ENCODE measurements around the gene DLG1. TPM values are rescaled to one million over a fixed set of nuclear protein-coding genes. Genes with fewer than 3 reads are reported as not detected.
"Not testable (repeated sequence)": the region's sequence is repeated elsewhere in the genome, so short reads cannot be mapped to it uniquely, and the experiment has no call there.

The DLG1 gene
- total RNA-seq, 1 experiment from 2014 or later = 127 TPM

- TF ChIP-seq CTCF (IDR thresholded peaks at IDR 0.05; ENCODE audit: unreplicated experiment) = no peak
- peaks cover 12% of the 10 kb centered on the region for H3K36me3 Mint-ChIP-seq (ENCODE audit: insufficient read depth, unreplicated experiment)
- H3K27me3 Mint-ChIP-seq (ENCODE audit: unreplicated experiment) = no peaks in the 10 kb centered on the region
- peaks cover 33% of the 10 kb centered on the region for H3K4me1 Mint-ChIP-seq (ENCODE audit: low read depth, unreplicated experiment)
- intact Hi-C loops (cut with micrococcal nuclease; ENCODE audit: unreplicated experiment) = no loop called here
- H3K9me3 Mint-ChIP-seq (ENCODE audit: low read depth, unreplicated experiment) = peaks cover under 1% of the 10 kb centered on the region
- no TSS peak for BruUV-seq (replicated peaks)
- CTCF ChIA-PET = interaction anchor here (1.0 kb wide), 1 partner anchor 13 kb away, joined by 3 read pairs; no protein-coding TSS in a partner anchor
- no peak overlapping the region for H3K4me3 Mint-ChIP-seq (ENCODE audit: low read depth, unreplicated experiment)
- no peak for DNase-seq
- H3K27ac Mint-ChIP-seq (ENCODE audit: unreplicated experiment) = peak overlapping the region; percentile 61
Observed at GRCh38 chr3:197216914-197217313, 81.5 kb downstream of the DLG1 start.

GRCh38 chr3:197216169-197216860, 82.1 kb downstream of the DLG1 start:
- no peak for DNase-seq
- no TSS peak for BruUV-seq (replicated peaks)
- peaks cover 33% of the 10 kb centered on the region for H3K4me1 Mint-ChIP-seq (ENCODE audit: low read depth, unreplicated experiment)
- H3K9me3 Mint-ChIP-seq (ENCODE audit: low read depth, unreplicated experiment) = peaks cover 3% of the 10 kb centered on the region
- TF ChIP-seq CTCF (IDR thresholded peaks at IDR 0.05; ENCODE audit: unreplicated experiment) = no peak
- H3K4me3 Mint-ChIP-seq (ENCODE audit: low read depth, unreplicated experiment) = no peak overlapping the region
- peaks cover 12% of the 10 kb centered on the region for H3K36me3 Mint-ChIP-seq (ENCODE audit: insufficient read depth, unreplicated experiment)
- CTCF ChIA-PET = interaction anchor here (1.0 kb wide), 1 partner anchor 13 kb away, joined by 3 read pairs; no protein-coding TSS in a partner anchor
- no peaks in the 10 kb centered on the region for H3K27me3 Mint-ChIP-seq (ENCODE audit: unreplicated experiment)
- H3K27ac Mint-ChIP-seq (ENCODE audit: unreplicated experiment) = peak overlapping the region; percentile 61
- intact Hi-C loops (cut with micrococcal nuclease; ENCODE audit: unreplicated experiment) = no loop called here

DNA sequence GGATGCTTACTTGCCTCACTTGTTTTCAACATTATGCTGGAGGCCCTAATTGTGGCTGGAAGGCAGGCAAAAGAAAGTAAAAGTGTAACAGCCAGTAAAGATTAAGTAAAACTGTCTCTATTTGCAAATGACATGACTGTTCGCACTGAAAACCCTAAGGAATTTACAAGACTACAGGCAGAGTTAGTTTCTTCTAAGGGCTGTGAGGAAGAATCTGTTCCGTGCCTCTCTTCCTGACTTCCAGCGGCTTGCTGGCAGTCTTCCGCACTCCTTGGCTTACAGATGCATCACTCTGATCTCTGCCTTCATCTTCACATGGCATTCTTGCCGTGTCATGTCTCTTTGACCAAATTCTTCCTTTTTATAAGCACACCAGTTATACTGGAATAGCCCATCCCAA, 86.1 kb downstream of the DLG1 start:
- no peak for TF ChIP-seq CTCF (IDR thresholded peaks at IDR 0.05; ENCODE audit: unreplicated experiment)
- CTCF ChIA-PET = interaction anchor here (0.6 kb wide), 1 partner anchor 934 kb away, joined by 3 read pairs; no protein-coding TSS in a partner anchor
- intact Hi-C loops (cut with micrococcal nuclease; ENCODE audit: unreplicated experiment) = no loop called here
- Mint-ChIP-seq H3K4me3 (ENCODE audit: low read depth, unreplicated experiment) (no peak overlapping the region), H3K9me3 (ENCODE audit: low read depth, unreplicated experiment) (peaks cover 3% of the 10 kb centered on the region), H3K27me3 (ENCODE audit: unreplicated experiment) (no peaks in the 10 kb centered on the region), H3K4me1 (ENCODE audit: low read depth, unreplicated experiment) (peaks cover 47% of the 10 kb centered on the region), H3K27ac (ENCODE audit: unreplicated experiment) (no peak overlapping the region), H3K36me3 (ENCODE audit: insufficient read depth, unreplicated experiment) (peaks cover 12% of the 10 kb centered on the region)
- DNase-seq = no peak
- no TSS peak for BruUV-seq (replicated peaks)

GRCh38 chr3:197211698-197212097, 86.7 kb downstream of the DLG1 start:
- H3K27me3 Mint-ChIP-seq (ENCODE audit: unreplicated experiment); H3K4me3 Mint-ChIP-seq (ENCODE audit: low read depth, unreplicated experiment); intact Hi-C loops (cut with micrococcal nuclease; ENCODE audit: unreplicated experiment); DNase-seq; H3K9me3 Mint-ChIP-seq (ENCODE audit: low read depth, unreplicated experiment); BruUV-seq (replicated peaks); H3K27ac Mint-ChIP-seq (ENCODE audit: unreplicated experiment): not testable (repeated sequence)
- Mint-ChIP-seq H3K4me1 (ENCODE audit: low read depth, unreplicated experiment) (peaks cover 41% of the 10 kb centered on the region), H3K36me3 (ENCODE audit: insufficient read depth, unreplicated experiment) (peaks cover 12% of the 10 kb centered on the region)
- CTCF ChIA-PET = interaction anchor here (0.6 kb wide), 1 partner anchor 933 kb away, joined by 3 read pairs; no protein-coding TSS in a partner anchor

Measured in Calu3 (cell line).